H4 (cell line): ENCODE data around the gene BHMT2. TPM values are rescaled to one million over a fixed set of nuclear protein-coding genes. Genes with fewer than 3 reads are reported as not detected.
A peak's percentile ranks its signal among the peaks of the same experiment; 100 is the strongest.

Source experiments
- DNase-seq: peaks from one replicate; pipeline ENCODE4 v3.0.0-alpha.2; 2015; ENCODE audit warnings: low spot score
- total RNA-seq: library from RNA; depleted of rRNA; stranded (reverse); fragments of >200 nt; shearing (Covaris generic); gene quantifications from 2 replicates; pipeline ENCODE4 v1.2.3, GENCODE V29; 2014; rRNA removed

Gene BHMT2
- total RNA-seq, 1 experiment from 2014 or later, result not detected

GRCh38 chr5:79119486-79119885, 49.9 kb downstream of the BHMT2 start:
- DNase-seq, result no peak

GRCh38 chr5:79120221-79120620, 50.7 kb downstream of the BHMT2 start:
- no peak for DNase-seq

- DNase-seq, result no peak
Observed at GRCh38 chr5:79122973-79123372, 53.4 kb downstream of the BHMT2 start.

GRCh38 chr5:79124607-79125006, 55.0 kb downstream of the BHMT2 start:
- DNase-seq, result no peak

GRCh38 chr5:79130781-79131180, 61.2 kb downstream of the BHMT2 start:
- DNase-seq, result no peak

GRCh38 chr5:79133121-79133656, 63.6 kb downstream of the BHMT2 start:
- DNase-seq, result no peak

- peak; percentile 84 for DNase-seq
Observed at GRCh38 chr5:79133657-79134451, 64.3 kb downstream of the BHMT2 start.

GRCh38 chr5:79135790-79136553, 66.4 kb downstream of the BHMT2 start:
- DNase-seq, result no peak

GRCh38 chr5:79136618-79137017, 67.1 kb downstream of the BHMT2 start:
- no peak for DNase-seq

Other genes starting within 250 kb of the BHMT2 start
- gene ARSB, start 84.5 kb upstream of the BHMT2 start, total RNA-seq, result 12.2 and 18.5 TPM in 2 replicates
- 0.37 TPM in 1 of 2 replicates, not detected in the other for gene DMGDH, start 93 bp upstream of the BHMT2 start, total RNA-seq
- gene BHMT, start 42.0 kb downstream of the BHMT2 start, total RNA-seq, result not detected in 2 replicates
- 3.5 and 3.6 TPM in 2 replicates for gene JMY, start 166.4 kb downstream of the BHMT2 start, total RNA-seq